Pons (tissue), 1 donor: ENCODE data around the gene QPCT.
"Not testable (repeated sequence)": the region's sequence is repeated elsewhere in the genome, so short reads cannot be mapped to it uniquely, and the experiment has no call there.

Experiments used
- DNase-seq: peaks from one replicate; pipeline ENCODE4 v3.0.0-alpha.2; 2016; ENCODE audit warnings: low spot score

The QPCT gene

DNA sequence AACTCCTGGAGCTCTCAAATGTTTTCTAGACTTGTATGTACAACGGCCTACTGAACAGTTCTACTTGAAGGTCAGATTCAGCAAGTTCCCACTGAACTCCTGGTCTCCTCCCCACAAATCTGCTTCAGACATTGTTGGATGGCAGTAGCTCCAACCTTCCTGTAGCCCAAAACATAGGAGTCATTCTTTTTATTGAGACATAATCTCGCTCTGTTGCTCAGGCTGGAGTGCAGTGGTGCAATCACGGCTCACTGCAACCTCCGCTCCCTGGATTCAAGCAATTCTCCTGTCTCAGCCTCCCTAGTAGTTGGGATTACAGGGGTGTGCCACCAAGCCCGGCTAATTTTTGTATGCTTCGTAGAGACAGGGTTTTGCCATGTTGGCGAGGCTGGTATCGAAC, 47.3 kb downstream of the QPCT start:
- no peak for DNase-seq

DNA sequence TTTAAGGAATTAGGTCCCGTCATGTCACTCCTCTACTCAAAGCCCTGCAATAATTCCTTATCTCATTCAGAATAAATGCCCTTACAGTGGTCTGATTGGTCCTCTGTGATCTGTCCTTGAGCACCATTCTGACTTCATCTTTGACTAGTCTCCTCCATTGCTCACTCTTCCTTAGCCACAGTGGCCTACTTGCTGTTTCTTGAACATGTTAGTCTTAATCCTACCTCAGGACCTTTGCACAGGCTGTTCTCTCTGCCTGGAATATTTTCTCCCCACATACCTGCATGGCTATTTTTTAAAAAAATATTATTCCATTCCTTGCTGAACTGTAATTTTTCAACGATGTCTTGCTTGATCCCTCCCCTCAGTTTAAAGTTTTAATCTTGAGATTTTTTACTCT, 48.0 kb downstream of the QPCT start:
- no peak for DNase-seq

DNA sequence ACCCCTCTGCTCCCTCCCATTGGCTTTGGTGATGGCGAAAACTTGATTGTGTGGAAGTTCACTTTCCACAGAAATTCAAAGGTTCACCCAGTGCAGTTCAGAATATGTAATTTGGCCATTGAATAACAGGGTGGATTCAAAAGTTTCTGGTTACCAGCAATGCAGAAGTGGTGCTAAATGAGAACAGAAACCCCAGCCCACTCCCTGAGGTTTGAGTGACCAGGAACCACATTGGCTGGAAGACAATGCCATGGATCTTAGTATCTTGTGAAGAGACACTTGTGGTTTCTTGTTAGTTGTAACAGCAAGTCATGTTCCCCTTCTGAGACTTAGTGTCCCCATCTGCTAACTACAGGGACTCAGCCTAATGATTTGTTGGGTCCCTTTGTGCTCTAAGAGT, 49.8 kb downstream of the QPCT start:
- DNase-seq, result peak; percentile 45

DNA sequence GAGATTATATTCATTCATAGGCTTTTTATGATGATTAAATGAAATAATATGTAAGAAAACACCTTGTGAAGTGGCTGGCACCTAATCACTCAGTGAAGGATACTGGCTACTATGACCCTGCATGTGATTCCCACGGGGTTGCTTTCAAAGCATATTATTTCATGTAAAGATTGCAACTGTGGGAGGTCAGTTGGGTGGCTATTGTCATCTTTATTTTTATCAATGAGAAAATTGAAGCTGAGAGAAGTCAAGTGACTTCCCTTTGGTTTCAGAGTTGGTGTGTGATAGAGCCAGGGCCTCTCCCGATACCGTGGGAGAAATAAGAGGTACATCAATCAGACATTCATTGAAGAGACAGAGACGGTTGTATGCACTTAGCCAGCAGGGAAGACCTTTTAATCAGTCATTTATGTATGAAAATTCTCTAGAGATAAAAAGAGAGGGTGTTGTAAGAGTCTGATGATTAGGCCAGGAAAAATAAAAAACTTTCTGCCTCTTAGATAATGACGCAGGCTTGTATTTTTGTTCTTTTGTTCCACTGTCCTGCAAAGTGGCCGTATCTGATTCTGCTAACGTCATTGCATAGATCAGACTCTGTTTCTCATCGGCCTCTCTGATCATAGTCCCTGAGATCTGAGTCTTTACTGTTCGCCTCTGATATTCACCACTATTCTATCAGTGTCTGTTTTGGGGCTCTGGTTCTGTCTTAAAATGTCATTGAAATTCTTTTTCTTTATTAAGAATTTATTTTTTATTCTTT, 50.5 kb downstream of the QPCT start:
- no peak for DNase-seq

DNA sequence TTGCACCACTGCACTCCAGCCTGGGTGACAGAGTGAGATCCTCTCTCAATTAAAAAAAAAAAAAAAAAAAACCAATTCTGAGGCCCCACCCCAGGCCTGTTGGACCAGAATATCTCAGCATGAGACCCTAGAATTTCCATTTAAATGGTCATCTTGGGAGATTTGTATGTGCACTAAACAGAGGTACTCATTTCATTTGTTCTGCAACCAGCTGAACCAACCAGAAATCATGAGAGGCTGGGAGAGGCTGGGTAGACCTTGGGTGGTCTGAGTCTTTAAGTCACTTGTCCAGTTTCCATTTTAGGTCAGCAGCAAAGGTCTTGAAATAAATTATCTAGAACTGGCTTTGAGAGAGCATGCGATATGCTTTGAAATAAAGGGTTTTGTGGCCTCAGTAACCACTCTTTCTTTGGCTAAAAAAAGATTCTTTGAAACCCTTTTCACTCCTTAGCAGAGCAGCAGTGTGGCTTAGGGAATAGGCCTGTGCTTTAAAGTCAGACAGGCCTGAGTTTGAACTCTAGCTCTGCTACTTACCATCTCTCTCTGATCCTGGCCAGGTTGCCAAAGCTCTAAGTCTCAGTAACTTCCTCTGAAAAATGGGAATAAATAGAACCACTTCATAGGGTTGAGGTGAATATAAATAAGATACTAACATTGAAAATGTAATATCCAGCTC, 52.6 kb downstream of the QPCT start:
- DNase-seq, result no peak

DNA sequence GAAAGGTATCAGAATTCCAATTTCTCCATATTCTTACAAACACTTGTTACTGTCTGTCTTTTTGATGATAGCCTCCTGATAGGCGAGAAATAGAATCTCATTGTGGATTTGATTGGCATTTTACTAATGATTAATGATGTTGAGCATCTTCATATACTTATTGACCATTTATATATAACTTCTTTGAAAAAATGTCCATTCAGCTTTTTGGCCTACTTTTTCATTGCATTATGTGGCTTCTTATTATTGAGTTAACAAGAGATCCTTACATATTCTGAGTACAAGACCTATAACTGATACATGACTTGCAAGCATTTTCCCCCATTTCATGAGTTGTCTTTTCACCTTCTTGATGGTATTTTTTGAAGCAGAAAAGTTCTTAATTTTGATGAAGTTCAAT, 54.6 kb downstream of the QPCT start:
- DNase-seq, result no peak

DNA sequence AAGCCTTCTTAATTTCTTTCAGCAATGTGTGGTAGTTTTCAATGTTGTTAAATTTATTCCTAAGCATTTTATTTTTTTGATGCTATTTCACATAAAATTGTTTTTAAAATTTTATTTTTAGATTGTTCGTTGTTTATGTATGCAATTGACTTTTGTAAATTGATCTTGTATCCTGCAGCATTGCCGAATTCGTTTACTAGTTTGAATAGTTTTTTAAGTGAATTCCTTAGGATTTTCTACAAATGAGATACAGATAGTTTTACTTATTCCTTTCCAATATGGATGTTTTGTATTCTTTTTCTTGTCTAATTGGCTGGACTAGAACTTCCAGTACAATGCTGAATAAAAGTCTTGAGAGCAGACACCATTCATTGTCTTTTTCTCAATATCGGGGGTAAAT, 55.6 kb downstream of the QPCT start:
- no peak for DNase-seq

DNA sequence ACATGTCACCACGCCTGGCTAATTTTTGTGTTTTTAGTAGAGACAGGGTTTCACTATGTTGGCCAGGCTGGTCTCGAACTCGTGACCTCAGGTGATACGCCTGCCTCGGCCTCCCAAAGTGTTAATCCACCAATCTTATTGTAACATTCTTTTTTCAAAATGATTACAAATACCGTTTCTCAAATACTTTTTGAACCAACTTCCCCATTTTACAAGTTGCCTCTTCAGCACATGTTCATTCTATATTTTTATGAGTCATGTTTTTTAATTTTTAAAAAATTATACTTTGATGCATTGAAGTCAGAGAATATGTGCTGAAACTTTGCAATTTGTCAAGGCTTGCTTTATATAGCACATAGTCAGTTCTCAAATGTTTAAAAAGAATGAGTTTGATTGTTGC, 58.2 kb downstream of the QPCT start:
- no peak for DNase-seq

DNA sequence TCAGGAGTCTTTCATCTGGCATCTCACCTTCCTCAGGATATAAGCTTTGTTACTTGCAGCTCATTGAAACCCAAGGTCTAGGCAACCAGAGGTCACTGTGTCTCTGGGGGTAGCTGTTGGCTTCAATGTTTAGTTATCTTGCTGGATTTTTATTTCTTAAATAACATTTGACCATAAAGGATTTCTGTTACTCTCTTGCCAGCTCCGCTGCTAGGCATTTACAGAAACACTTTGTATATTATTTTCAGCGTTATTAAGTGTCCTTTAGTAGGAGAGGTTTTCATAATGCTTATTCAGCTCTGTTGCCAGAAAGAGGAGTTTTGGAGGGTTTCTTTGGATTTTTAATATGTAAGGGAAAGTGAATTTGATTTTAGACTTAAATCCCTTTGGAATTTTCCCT, 61.4 kb downstream of the QPCT start:
- no peak for DNase-seq

DNA sequence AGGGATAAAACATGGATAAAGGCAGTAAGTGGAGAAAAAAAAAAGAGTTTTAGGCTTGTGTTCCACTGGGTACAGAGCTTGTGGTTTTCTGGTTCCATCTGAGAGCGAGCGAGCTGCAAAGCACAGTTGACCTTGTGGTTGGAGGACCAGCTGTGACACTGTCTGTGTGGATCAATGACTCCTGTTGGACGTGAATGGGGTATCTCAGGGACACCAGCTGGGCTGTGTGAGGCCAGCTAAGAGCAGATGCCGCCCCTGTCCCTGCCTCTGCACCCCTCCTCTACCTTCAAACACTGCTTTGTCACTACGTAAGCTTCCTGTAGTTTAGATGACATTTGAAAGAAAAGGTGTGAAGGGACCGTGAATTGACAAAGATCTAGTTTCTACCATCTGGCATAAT, 67.8 kb downstream of the QPCT start:
- DNase-seq, result no peak

DNA sequence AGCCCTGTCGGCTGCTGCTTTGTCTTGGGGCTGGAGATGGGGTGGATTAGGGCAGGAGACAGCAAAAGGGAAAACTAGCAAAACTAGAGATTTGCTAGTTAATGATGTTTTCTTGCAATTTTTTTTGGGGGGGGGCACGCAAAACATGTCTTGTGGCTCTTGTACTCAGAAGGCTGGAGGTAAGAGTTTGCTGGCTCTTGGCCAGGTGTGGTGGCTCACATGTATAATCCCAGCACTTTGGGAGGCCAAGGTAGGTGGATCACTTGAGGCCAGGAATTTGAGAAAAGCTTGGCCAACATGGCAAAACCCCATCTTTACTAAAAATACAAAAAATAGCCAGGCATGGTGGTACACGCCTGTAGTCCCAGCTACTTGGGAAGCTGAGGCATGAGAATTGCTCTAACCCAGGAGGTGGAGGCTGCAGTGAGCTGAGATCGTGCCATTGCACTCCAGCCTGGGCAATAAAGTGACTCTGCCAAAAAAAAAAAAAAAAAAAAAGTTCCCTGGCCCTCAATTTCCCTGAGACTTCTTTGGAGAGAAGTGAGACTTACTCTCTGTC, 69.6 kb downstream of the QPCT start:
- DNase-seq, result not testable (repeated sequence)

DNA sequence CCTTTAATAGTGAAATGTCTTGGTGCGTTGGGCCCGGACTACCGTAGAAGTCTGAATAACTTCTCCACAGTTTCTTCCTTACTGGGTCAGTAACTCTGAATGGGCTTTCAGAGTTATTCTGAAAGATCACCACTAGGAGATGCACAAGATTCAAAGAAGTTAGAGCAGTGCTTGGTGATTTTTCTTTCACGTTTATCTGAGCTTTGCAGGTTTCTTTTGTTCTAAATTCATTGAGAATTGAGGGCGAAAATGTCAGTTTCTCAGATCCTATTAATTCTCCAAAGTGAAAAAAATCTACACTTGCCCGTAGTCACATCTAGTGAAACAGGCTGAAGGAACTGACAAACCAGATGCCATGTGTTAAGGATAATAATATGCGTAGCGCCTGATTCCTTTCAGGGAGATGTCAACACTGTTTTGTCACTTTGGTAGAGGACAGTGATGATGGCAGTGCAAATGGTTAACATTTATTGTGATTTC, 70.1 kb downstream of the QPCT start:
- DNase-seq, result peak; percentile 66

DNA sequence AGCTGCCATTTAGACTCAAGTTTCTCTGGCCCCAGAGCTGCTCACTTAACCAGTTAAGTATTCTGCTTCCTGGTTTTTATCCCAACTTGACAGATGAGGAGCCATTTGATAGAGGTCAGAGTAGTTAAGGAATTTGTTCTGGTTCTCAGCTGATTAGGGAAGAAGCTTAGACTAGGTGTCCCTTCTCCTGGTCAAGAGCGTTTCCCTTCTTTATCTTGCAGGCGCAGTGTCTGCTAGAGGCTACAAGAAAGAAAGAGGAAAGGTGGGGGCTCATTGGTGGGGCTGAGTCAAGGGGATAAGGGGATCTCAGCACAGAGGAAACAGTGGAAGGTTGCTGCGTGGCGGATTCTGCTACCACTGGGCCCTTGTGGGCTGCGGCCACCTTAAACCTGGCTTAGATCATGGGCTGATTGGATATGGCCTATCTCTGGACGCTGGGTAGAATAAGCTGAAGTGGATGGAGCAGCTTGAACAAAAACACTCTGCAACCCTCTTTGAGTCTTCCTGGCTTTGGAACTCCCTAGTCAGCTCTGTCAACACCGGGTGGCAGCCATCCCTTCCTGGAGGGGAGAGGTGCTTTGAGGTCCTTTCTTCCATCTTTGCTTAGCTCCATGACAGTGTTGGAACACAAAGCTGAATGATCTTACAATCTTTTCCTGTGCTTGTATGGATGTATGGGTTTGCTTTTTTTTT, 70.8 kb downstream of the QPCT start:
- no peak for DNase-seq

DNA sequence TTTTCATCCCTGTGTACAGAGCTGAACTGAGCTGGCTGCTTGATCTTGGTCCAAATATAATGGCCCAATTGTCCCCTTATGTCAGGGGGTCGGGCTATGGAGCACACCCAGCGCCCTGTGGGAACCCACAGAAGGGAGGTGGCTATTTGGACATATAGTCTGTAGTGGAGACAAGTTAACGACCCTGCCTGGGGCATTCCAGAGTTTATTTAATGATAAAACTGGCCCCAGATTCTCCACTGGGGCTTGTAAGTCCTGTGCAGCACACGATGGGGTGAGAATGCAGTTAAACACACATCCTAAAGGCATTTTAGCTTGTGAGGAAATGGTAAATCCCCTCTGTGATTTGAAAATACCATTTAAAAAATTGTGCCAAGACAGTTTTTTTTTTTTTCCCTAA, 72.9 kb downstream of the QPCT start:
- DNase-seq, result no peak

DNA sequence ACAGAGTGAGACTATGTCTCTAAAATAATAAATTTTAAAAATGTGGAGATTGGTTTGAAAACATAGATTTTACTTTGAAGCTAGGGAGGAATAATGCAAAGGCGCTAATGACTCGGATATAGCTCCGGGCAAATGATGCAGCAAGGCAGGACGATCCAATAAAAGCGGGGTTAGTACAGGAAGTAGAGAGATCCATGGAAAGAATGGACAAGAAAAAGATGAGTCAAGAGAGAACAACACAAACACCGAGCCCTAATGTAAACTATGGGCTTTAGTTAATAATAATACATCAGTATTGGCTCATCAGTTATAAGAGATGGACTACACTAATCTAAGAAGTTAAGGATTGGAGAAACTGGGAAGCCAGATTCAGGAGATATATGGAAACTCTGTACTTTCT, 74.5 kb downstream of the QPCT start:
- DNase-seq, result no peak

DNA sequence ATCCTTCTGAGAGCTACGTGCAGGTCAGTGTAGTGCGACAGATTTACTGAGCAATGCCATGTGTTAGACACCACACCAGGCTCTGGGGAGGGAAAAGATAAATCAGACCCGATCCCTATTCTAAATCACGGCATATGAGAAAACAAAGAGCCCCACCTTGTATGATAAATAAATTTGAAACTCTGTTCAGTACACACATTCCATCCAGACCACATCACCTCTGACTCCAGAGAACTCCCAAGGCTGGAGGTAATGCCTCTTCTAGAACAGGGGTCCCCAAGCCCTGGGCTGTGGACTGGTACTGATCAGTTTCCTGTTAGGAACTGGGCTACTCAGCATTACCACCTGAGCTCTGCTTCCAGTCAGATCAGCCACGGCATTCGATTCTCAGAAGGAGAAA, 77.3 kb downstream of the QPCT start:
- no peak for DNase-seq

DNA sequence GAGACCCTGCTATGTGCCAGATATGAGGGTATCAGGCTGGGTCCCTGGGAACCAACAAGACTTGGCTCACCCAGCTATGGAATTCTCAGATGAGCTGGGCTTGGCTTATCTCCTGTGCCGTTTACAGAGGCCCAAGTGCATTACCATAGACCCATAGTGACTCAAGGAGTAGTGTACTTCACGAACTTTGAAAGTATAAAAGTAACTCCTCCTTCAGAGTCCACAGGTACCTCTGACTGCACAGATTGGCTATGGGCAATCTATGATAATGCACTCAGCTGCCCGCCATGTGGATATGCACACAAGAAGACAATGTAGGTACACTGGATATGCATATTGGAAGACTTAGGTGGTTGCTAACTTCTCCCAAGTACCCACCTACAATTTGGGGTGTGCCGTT, 78.4 kb downstream of the QPCT start:
- no peak for DNase-seq
